Neural cell (in vitro differentiated cells): Measurements from ENCODE around the gene SALL3.

Experiments used
- EZH2 ChIP-seq: fragments of 200-600, 300-800 bp; shearing (Covaris generic), sonication (generic); IDR thresholded peaks from 2 replicates; pipeline ENCODE4 v1.6.1; 2014; ENCODE audit warnings: antibody characterized with exemption, low read length, borderline replicate concordance, mild to moderate bottlenecking; ENCODE audit not compliant: insufficient read depth, poor library complexity, severe bottlenecking
- MXI1 ChIP-seq: fragments of 450-650 bp; conservative IDR thresholded peaks from 2 replicates; pipeline ENCODE4 v1.6.1; 2014; ENCODE audit warnings: antibody characterized with exemption, mild to moderate bottlenecking; ENCODE audit not compliant: poor library complexity, severe bottlenecking
- POLR2AphosphoS5 ChIP-seq: IDR thresholded peaks from 2 replicates; pipeline ENCODE4 v1.6.1; 2012
- RAD21 ChIP-seq: fragments of 450-650 bp; conservative IDR thresholded peaks from 2 replicates; pipeline ENCODE4 v1.6.1; 2014; ENCODE audit warnings: antibody characterized with exemption, mild to moderate bottlenecking, moderate library complexity
- REST ChIP-seq: IDR thresholded peaks from 2 replicates; pipeline ENCODE4 v1.6.1; 2012; ENCODE audit warnings: borderline replicate concordance
- TF ChIP-seq, protein P1 (sequence below): fragments of 450-650 bp; IDR thresholded peaks from 2 replicates; pipeline ENCODE4 v1.5.1; 2014; ENCODE audit warnings: antibody characterized with exemption, mild to moderate bottlenecking, moderate library complexity; ENCODE audit not compliant: poor library complexity, severe bottlenecking

DNA sequence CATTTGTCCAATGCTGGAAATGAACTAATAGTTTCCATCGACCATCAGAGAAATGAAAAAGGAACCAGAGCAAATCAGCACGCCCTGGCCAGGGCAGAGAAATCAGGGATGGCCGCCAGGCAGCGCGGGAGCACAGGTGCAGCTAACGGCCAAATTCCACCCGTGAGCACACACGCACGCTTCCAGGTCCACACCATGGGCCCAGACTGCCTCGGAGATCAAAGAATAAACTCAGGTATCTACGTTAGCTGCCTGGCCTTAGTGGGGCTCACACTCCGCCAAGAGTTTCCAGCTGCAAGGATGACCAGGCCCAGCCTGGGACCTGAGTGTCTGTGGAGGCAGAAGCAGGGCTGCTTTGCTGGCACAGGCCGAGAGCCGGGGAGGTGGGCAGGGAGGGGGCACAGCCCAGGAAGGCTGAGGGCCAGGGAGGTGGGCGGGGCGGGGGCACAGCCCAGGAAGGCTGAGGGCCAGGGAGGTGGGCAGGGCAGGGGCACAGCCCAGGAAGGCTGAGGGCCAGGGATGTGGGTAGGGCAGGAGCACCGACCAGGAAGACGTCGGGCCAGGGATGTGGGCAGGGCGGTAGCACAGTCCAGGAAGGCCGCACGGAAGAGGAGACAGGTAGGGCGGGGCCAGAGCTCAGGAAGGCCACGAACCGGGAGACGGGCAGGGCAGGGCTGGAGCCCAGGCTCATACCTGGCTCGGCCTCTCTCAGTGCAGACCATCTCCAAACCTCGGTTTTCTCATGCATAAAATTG lies 43.2 kb upstream of the SALL3 start:
- TF ChIP-seq, protein P1, sequence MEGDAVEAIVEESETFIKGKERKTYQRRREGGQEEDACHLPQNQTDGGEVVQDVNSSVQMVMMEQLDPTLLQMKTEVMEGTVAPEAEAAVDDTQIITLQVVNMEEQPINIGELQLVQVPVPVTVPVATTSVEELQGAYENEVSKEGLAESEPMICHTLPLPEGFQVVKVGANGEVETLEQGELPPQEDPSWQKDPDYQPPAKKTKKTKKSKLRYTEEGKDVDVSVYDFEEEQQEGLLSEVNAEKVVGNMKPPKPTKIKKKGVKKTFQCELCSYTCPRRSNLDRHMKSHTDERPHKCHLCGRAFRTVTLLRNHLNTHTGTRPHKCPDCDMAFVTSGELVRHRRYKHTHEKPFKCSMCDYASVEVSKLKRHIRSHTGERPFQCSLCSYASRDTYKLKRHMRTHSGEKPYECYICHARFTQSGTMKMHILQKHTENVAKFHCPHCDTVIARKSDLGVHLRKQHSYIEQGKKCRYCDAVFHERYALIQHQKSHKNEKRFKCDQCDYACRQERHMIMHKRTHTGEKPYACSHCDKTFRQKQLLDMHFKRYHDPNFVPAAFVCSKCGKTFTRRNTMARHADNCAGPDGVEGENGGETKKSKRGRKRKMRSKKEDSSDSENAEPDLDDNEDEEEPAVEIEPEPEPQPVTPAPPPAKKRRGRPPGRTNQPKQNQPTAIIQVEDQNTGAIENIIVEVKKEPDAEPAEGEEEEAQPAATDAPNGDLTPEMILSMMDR: no peak
- TF ChIP-seq EZH2 (no peak), POLR2AphosphoS5 (no peak), MXI1 (no peak), REST (no peak), RAD21 (no peak)
